SK-N-DZ (cell line): ENCODE results near the gene COQ8B.
"Not testable (repeated sequence)": the region's sequence is repeated elsewhere in the genome, so short reads cannot be mapped to it uniquely, and the experiment has no call there.

ENCODE experiments used
- DNase-seq: peaks from one replicate; pipeline ENCODE4 v3.0.0-alpha.2; 2015; ENCODE audit warnings: low spot score

COQ8B gene

DNA sequence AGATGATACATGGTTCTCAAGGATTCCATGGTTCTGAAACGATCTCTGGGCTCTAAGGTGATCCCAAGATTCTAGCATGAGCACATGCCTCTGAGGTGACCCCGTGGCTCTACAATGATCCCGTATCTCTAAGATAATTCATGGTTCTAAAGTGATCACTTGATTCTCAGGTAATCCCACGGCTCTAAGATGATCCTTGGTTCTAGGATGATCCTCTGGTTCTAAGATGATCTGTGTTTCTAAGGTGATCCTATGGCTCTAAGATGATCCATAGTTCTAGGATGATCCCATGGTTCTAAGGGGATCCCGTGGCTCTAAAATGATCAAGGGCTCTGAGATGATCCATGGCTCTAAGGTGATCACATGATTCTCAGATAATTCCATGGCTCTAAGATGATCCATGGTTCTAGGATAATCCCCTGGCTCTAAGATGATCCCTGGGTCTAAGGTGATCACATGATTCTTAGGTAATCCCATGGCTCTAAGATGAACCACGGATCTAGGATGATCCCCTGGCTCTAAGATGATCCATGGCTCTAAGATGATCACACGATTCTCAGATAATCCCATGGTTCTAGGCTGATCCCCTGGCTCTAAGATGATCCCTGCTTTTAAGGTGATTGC lies 47.6 kb downstream of the COQ8B start:
- DNase-seq: no peak

DNA sequence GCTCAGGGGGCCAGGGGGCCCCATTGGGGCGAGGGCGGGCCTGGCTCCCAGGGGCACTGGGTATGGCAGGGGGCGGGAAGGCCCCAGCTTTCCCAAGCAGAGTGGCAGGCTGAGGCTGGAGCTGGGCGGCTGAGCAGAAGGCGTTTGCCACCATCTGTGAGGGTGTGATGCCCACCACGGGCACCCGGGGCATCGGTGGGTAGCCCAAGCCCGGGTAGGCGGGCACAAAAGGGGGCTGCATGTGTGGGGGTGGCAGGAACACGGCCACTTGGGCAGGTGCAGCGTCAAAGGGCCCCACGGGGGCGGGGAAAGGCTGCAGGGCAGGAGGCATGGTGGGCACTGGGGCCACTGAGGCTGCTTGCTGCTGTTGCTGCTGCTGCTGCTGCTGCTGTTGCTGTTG lies 49.1 kb downstream of the COQ8B start:
- no peak for DNase-seq

DNA sequence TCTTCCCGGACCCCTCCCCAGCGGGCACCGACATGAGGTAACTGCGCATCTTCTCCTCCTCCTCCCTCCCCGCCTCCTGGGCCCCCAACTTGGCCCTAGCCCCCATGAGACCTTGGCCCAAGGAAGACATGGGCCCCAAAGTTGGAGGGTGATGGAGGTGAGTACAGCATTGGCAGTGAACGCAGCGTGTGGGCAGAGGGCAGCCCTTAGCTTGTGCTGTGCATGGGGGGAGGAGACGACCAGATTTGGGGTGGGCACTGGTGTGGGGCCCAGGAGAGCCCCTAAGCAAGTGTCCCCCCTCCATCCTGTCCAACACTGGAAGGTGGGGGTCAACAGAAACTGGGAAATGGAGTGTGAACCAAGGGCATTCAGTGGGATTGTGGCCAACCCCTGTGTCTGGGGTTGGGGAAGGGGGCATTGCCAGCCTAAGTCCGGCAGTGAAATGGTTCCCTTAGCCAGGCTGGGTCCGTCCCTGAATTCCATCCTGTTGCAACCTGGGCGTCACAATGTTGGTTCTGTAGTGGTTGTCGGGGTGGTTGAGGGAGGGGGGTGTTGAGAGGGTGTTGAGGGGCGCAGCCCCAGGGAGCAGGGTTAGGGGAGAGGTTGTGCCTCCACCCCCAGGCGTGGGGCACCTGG lies 49.8 kb downstream of the COQ8B start:
- DNase-seq: no peak

DNA sequence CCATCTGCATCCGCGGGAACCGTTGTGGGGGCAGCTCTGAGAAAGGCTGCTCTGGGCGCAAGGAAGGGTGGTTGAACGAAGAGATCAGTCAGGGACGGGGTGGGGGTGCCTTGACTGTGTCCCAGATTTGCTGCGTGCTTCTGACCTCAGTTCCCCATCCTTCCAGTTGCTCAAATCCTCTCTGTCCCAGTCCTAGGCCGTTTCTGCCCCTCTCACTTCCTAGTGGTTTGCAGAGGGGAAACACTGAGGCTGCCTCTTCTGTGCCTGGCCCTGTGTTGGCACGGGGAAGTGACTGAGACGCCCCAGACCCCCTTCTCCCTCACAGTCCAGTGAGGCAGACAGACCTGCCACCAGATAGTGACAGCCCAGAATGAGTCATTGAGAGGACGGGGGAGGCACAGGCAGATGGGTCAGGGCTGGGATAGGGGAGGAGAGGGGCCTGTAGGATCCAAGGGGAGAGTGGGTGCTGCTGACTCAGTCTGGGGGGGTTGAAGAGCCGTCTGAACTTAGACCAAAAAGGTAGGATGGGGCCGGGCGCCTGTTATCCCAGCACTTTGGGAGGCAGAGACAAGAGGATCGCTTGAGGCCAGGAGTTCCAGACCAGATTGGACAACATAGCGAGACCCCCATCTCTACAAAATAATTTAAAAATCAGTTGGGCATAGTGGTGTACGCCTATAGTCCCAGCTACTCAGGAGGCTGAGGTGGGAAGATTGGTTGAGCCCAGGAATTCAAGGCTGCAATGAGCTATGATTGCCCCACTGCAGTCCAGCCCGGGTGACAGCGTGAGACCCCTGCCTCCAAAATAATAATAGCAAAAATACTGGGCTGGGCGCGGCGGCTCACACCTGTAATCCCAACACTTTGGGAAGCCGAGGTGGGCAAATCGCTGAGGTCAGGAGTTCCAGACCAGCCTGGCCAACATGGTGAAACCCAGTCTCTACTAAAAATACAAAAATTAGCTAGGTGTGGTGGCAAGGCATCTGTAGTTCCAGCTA lies 52.7 kb downstream of the COQ8B start:
- no peak for DNase-seq

DNA sequence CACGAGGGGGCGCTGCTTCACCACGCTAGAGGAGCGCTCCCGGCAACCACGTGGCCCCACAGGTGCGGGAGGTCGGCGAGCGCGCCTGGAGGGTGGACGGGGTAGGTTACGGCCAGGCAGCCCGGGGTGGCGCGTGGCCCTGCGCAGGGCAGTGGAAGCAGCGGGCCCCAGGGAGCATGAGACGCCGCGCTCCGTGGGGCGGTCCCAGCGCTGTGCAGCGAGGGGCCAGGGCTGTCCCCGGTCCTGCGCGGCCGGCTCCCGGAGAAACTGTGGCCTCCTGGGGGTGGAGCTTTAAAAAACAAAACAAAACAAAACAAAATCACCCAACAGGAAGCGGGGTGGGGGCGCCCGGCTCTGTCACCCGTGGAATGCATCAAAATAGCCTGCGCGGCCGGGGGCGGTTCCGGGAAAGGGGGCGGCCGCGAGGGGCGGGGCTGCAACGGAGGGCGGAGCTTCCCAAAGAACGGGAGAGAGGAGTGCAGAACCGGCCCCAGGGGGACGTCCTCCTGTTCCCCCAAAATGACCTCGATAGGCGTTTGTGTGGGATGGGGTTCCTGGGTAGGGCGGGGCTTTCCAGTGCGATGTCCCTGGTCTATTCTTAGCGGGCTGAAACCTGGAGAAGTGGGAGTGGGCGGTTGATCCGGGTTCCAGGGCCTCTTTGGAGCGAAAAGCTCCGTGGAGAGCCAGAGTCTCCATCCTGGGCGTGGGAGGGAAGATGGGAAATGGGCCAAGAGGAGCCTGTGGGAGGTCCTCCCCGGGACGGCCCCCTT lies 53.6 kb downstream of the COQ8B start:
- peak; percentile 80 for DNase-seq

DNA sequence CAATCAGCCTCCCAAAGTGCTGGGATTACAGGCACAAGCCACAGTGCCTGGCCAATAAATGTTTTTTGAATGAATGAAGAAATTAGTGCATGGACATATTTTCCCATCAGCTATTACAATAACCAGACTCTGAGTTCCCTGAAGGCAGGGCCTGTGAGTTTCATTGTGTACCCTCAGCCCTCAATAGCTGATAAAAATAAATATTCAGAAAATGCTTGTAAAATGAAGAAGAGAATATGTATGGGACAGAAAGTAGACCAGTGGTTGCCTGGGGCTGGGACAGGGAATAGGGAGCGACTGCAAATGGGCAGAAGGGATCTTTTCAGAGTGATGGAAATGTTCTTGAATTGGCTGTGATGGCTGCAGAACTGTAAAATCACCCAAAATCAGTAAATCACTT lies 55.1 kb downstream of the COQ8B start:
- DNase-seq: no peak

DNA sequence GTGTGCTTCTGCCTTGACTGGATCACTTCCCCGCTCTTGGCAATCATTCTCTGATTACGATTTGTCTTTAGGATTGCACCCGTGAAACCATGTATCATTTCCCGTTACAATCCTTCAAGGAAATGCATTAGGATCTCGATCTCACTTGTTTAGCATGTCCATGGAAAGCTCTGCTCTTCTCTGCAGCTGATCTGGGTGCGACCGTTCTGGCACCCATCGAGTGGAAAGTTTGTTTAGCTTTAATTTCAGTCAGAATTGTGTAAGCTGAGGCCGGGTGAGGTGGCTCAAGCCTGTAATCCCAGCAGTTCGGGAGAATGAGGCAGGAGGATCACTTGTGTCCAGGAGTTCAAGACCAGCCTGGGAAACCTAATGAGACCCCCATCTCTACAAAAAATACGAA lies 57.1 kb downstream of the COQ8B start:
- DNase-seq: no peak

DNA sequence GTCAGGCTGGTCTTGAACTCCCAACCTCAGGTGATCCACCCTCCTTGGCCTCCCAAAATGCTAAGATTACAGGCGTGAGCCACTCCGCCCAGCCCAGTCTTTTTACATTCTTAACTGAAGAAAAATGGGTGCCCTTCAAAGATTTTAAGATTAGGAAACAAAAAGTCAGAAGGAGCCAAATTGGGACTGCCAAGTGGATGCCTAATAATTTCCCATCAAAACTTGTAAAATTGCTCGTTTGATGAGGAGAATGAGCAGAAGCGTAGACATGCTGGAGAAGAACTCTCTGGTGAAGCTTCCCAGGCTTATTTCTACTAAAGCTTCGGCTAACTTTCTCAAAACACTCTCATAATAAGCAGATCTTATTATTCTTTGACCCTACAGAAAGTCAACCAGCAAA lies 57.6 kb downstream of the COQ8B start:
- no peak for DNase-seq

DNA sequence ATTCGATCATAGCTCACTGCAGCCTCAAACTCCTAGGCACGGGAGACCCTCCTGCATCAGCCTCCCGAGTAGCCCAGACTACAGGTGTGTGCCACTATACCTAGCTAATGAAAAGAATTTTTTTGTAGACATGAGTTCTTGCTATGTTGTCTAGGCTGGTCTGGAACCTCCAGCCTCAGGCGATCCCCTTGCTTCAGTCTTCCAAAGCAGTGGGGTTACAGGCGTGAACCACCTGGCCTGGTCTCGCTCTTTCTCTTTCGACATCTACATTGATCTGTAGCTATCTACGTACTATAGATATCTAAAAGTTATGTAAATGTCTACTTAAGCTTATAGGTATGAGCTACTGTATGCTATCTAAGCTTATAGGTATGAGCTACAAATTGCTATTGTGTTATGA lies 58.7 kb downstream of the COQ8B start:
- no peak for DNase-seq

DNA sequence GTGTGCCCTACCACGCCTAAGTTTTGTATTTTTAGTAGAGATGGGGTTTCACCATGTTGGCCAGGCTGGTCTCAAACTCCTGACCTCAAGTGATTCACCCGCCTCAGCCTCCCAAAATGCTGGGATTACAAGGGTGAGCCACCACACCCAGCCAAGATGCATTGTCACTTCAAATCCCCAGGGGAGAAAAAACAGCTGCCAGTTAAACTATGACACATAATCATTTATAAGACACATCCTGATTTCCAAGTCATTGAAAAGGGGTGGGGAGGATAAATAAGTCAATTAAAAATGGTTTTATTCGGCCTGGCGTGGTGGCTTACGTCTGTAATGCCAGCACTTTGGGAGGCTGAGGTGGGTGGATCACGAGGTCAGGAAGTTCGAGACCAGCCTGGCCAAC lies 61.0 kb downstream of the COQ8B start:
- not testable (repeated sequence) for DNase-seq

DNA sequence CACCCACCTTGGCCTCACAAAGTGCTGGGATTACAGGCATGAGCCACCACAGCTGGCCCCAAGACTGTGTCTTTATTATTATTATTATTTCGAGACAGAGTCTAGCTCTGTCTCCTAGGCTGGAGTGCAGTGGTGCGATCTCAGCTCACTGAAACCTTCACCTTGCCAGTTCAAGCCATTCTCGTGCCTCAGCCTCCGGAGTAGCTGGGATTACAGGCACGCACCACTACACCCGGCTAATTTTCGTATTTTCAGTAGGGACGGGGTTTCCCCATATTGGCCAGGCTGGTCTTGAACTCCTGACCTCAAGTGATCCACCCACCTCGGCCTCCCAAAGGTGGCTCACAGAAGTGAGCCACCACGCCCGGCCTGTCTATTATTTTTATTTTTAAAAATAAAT lies 64.4 kb downstream of the COQ8B start:
- not testable (repeated sequence) for DNase-seq

DNA sequence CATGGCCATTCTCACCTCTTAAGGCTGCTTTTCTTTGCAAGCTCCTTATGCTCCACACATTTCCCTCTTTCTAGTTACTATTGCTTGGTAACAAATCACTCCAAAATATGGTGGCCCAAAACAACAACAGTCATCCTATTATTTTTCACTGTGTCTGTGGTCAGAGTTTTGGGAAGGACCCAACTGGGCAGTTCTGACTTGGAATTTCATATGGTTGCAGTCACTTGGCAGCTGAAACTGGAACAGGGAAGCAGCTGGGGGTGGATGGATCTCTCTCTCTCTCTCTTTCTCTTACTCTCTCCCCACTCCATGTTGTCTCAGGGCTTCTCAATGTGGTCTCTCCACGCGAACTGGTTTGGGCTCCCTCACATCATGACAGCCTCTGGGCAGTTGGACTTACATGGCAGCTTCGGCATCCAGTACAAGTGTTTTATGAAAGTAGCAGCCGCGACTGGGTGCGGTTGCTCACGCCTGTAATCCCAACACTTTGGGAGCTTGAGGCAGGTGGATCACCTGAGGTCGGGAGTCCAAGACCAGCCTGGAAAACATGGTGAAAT lies 65.9 kb downstream of the COQ8B start:
- no peak for DNase-seq

DNA sequence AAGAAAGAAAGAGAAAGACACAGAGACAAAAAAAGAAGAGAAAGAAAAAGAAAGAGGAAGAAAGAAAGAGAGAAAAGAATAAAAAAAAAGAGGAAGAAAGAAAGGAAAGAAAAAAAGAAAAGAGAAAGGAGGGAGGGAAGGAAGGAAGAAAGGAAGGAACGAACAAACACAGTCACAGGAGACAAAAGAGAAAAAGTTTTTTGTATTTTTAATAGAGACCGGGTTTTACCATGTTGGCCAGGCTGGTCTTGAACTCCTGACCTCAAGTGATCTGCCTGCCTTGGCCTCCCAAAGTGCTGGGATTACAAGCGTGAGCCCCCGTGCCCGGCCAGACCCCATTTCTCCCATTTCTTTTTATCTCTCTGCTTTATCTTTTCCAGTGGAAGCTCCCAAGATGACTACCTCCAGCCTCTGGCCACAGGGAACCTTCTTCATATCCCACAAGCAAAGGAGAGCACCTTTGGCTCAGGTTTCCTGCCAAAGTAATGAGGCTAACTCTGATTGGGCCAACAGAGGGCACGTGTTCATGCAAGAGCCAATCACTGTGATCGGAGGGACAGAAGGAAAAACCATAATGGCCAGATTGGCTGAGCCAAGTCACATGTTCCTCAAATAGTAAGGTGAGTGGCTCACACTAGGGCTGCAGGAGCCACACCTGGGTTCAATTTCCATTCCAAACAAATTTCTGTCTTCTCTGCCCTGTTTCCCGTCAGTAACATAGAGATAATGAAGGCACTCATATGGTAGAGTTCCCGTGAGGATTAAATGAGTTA lies 66.6 kb downstream of the COQ8B start:
- DNase-seq: peak; percentile 43

DNA sequence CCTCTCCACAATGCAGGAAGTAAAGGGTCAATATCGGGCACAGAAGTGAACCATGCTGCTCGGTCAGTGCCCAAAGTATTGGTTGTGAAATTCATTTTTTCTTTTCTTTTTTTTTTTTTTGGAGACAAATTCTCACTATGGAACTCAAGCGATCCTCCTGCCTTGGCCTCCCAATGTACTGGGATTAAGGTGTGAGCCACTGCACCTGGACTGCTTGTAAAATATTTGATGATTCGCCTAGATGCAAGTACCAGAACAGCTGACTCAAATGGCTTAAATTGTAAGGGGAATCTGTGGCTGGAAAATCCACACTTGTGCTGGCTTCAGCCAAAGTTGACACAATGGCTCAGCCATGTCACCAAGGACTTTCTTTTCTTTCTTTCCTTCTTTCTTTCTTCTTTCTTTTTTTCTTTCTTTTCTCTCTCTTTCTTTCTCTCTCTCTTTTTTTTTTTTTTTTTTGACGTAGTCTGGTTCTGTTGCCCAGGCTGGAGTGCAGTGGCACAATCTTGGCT lies 69.9 kb downstream of the COQ8B start:
- no peak for DNase-seq

DNA sequence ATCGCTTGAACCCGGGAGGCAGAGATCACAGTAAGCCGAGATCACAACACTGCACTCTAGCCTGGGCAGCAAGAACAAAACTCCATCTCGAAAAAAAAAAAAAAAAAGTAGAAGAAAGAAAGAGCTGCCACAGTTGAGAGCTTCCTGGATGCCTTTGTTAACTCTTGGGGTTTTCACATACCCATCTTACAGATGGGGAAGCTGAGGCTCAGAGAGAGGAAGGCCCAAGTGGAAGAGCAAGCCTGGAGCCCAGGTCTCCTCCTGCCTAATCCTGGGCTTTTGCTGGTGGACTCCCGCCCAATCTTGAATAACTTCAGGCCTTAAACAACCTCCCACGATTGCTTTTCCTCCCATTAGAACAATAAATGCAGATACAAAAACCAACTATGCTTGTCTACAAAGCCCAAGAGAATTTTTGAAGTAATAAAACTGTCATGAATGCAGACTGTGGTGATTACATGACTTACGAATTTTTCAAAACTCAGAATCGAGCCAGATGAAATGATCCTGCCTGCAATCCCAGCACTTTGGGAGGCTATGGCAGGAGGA lies 73.9 kb downstream of the COQ8B start:
- DNase-seq: no peak

DNA sequence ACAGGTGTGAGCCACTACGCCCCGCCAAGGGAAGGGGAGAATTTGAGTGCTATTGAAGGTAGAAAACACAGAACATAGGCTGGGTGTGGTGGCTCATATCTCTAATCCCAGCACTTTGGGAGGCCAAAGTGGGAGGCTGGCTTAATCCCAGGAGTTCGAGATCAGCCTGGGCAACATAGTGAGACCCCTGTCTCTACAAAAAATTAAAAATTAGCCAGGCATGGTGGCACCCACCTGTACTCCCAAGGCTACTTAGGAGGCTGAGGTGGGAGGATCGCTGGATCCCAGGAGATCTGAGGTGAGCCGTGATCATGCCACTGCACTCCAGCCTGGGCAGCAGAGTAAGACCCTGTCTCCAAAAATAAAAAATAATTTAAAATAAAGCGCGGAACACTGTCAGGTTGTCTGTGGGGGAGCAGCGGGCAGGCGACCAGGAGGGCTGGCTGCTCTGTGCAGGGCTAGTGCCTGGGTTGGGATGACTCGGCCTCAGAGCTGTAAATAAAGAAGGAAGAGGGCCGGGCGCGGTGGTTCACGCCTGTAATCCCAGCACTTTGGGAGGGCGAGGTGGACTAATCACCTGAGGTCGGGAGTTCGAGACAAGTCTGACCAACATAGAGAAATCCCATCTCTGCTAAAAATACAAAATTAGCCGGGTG lies 74.5 kb downstream of the COQ8B start:
- DNase-seq: no peak
